Measurements from ENCODE around the gene PAGE2. TPM values are rescaled to one million over a fixed set of nuclear protein-coding genes. Genes with fewer than 3 reads are reported as not detected.

PAGE2 gene
- total RNA-seq, 6 experiments from 2014 or later: not detected

DNA sequence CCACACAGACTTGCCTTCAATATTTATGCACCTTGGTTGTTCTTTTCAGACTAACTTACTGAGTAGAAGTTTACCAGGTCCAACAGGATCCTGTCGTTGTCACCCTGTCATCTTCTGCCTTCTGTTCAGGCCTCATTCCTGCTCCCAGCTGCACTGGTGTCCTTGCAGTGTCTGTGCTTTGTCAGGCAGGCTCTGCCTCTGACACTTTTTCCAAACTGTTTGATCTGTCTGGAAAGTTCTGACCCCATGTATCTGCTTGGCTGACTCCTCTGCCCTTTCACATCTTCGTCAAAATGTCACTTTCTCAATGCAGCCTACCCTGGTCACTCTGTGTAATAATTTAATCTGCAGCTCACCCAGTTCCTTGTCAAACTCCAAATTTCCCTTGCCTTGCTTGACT, 9.9 kb downstream of the PAGE2 start:
- Histone ChIP-seq H3K4me1 (no peaks in the 10 kb centered on the region), H3K27me3 (no peaks in the 10 kb centered on the region), H3K9me3 (no peaks in the 10 kb centered on the region), H3K4me3 (no peak overlapping the region), H3K36me3 (no peaks in the 10 kb centered on the region), H3K27ac (no peak overlapping the region)
- intact Hi-C loops (cut with DNase I): no loop called here
- no peak for TF ChIP-seq POLR2A (IDR thresholded peaks at IDR 0.05)
- TF ChIP-seq, protein P1, sequence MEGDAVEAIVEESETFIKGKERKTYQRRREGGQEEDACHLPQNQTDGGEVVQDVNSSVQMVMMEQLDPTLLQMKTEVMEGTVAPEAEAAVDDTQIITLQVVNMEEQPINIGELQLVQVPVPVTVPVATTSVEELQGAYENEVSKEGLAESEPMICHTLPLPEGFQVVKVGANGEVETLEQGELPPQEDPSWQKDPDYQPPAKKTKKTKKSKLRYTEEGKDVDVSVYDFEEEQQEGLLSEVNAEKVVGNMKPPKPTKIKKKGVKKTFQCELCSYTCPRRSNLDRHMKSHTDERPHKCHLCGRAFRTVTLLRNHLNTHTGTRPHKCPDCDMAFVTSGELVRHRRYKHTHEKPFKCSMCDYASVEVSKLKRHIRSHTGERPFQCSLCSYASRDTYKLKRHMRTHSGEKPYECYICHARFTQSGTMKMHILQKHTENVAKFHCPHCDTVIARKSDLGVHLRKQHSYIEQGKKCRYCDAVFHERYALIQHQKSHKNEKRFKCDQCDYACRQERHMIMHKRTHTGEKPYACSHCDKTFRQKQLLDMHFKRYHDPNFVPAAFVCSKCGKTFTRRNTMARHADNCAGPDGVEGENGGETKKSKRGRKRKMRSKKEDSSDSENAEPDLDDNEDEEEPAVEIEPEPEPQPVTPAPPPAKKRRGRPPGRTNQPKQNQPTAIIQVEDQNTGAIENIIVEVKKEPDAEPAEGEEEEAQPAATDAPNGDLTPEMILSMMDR (IDR thresholded peaks at IDR 0.05): no peak
- 20% methylated on average over 2 of the region's 2 CpGs for WGBS (ENCODE audit: insufficient coverage, low coverage, low lambda C conversion rate, missing lambda C conversion rate)
- DNase-seq: no peak
- ATAC-seq: no peak

DNA sequence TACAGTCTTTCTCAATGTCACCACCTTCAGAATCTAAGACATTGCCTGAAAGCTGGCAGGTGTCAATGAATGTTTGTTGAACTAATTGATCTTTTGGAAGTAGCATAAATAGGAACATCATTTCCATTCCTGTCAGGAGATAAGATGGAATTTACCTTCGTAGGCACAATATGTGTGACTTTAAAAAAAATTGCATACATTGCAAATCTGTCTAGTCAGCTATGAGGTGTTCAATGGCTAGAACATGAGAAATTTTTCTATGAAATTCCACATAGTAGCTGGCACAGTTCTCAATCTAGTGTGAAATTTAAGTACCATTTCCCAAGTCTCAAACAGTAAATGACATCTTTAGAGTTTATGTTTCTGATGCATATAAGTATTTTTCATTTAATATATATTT, 10.3 kb downstream of the PAGE2 start:
- H3K9me3 ChIP-seq: no peaks in the 10 kb centered on the region
- ATAC-seq (no peak), DNase-seq (no peak)
- H3K36me3 ChIP-seq: no peaks in the 10 kb centered on the region
- intact Hi-C loops (cut with DNase I): no loop called here
- H3K27me3 ChIP-seq: no peaks in the 10 kb centered on the region
- H3K27ac ChIP-seq: no peak overlapping the region
- H3K4me3 ChIP-seq: no peak overlapping the region
- WGBS (ENCODE audit: insufficient coverage, low coverage, low lambda C conversion rate, missing lambda C conversion rate): 35% methylated on average over 1 of the region's 1 CpG
- H3K4me1 ChIP-seq: no peaks in the 10 kb centered on the region
- no peak for TF ChIP-seq POLR2A (IDR thresholded peaks at IDR 0.05)
- TF ChIP-seq, protein P1 (IDR thresholded peaks at IDR 0.05): no peak

DNA sequence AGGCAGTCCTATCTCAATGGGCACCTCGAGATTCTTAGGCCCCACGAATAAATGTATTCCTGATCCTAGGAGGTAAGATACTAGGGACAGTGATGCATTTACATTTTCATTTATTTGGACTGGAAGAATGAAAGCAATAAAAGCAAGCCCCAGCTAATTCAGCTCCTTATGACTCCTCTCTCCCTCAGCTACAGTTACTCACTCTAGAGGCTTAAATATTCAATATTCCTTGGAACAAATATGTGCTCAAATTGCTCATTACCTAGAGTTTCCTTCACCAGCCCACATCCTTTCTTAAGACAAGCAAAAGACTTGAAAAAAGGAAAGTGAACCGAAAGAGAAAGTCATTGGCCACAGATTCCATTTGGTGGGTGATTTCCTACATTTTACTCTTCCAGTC, 13.9 kb downstream of the PAGE2 start:
- ATAC-seq: no peak
- no peaks in the 10 kb centered on the region for H3K9me3 ChIP-seq

DNA sequence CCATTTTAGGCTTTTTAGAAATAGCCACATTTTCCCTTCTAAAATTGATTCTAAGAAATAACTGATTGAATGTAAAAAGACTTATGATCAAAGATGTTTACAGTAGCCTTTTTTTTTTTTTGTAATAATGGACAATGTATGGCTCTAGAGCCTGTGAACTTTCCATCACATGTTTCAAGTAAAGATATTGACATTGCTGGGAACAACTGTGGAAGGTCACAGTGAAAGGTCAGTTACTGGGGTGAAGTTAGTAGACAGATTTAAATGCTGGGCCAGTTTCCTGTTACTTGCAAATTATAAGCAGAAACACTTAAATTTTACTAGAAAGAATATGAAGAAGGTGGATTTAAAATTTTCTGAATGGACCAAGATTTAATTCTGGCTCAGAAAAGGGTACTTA, 18.4 kb downstream of the PAGE2 start:
- Histone ChIP-seq H3K36me3 (no peaks in the 10 kb centered on the region), H3K27ac (no peak overlapping the region), H3K4me3 (no peak overlapping the region), H3K9me3 (no peaks in the 10 kb centered on the region), H3K27me3 (no peaks in the 10 kb centered on the region), H3K4me1 (no peaks in the 10 kb centered on the region)
- intact Hi-C loops (cut with DNase I): no loop called here
- ATAC-seq (no peak), DNase-seq (no peak)
- TF ChIP-seq, protein P1 (IDR thresholded peaks at IDR 0.05): no peak
- TF ChIP-seq POLR2A (IDR thresholded peaks at IDR 0.05): no peak

More for the DNA sequence above, 13.9 kb downstream of the PAGE2 start:
- intact Hi-C loops (cut with DNase I): no loop called here
- no peak overlapping the region for H3K27ac ChIP-seq
- 32% methylated on average over 2 of the region's 3 CpGs for WGBS (ENCODE audit: insufficient coverage, low coverage, low lambda C conversion rate, missing lambda C conversion rate)
- no peaks in the 10 kb centered on the region for H3K4me1 ChIP-seq
- no peaks in the 10 kb centered on the region for H3K36me3 ChIP-seq
- H3K27me3 ChIP-seq: no peaks in the 10 kb centered on the region
- DNase-seq: no peak
- H3K4me3 ChIP-seq: no peak overlapping the region
- no peak for TF ChIP-seq POLR2A (IDR thresholded peaks at IDR 0.05)
- TF ChIP-seq, protein P1 (IDR thresholded peaks at IDR 0.05): no peak

DNA sequence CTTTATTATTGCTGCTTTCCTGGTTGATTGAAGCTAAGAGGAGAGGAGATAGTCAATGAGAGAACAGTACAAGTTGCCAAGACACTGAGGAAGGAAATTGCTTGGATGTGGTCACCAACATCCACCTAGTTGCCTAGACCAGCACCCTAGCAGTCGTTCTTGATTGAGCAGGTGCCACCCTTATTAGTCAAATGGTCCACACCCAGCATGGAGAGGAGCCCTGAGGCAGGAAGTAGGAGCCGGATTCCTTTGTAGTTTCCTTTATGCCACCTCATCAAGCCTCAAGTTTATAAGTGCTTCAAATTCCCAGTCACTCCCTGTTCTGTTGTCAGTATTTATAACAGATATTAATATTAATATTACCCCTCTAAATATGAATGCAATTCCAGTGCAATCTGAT, 19.1 kb downstream of the PAGE2 start:
- H3K27me3 ChIP-seq: no peaks in the 10 kb centered on the region
- no peaks in the 10 kb centered on the region for H3K36me3 ChIP-seq
- no peaks in the 10 kb centered on the region for H3K4me1 ChIP-seq
- no peak for ATAC-seq
- H3K27ac ChIP-seq: no peak overlapping the region
- TF ChIP-seq, protein P1 (IDR thresholded peaks at IDR 0.05): no peak
- TF ChIP-seq POLR2A (IDR thresholded peaks at IDR 0.05): no peak
- no peaks in the 10 kb centered on the region for H3K9me3 ChIP-seq
- no peak overlapping the region for H3K4me3 ChIP-seq
- intact Hi-C loops (cut with DNase I): no loop called here
- WGBS (ENCODE audit: insufficient coverage, low coverage, low lambda C conversion rate, missing lambda C conversion rate): 35% methylated on average over 2 of the region's 2 CpGs
- no peak for DNase-seq
